GM12865 (cell line): Measurements from ENCODE around the gene SYTL3.

ENCODE experiments used
- DNase-seq: peaks from one replicate; pipeline ENCODE4 v3.0.0; 2010; ENCODE audit warnings: low read depth
- H3K4me3 ChIP-seq: 2 replicates; pipeline ENCODE4 v1.5.1; 2011; ENCODE audit warnings: mild to moderate bottlenecking, low read depth, low read length, control low read depth
- TF ChIP-seq, protein P1 (sequence below): IDR thresholded peaks from 2 replicates; pipeline ENCODE4 v1.5.1; 2011; ENCODE audit warnings: low read length, control low read depth, low read depth, inconsistent platforms; ENCODE audit not compliant: insufficient read depth; ENCODE audit errors: missing control alignments

SYTL3 gene

DNA sequence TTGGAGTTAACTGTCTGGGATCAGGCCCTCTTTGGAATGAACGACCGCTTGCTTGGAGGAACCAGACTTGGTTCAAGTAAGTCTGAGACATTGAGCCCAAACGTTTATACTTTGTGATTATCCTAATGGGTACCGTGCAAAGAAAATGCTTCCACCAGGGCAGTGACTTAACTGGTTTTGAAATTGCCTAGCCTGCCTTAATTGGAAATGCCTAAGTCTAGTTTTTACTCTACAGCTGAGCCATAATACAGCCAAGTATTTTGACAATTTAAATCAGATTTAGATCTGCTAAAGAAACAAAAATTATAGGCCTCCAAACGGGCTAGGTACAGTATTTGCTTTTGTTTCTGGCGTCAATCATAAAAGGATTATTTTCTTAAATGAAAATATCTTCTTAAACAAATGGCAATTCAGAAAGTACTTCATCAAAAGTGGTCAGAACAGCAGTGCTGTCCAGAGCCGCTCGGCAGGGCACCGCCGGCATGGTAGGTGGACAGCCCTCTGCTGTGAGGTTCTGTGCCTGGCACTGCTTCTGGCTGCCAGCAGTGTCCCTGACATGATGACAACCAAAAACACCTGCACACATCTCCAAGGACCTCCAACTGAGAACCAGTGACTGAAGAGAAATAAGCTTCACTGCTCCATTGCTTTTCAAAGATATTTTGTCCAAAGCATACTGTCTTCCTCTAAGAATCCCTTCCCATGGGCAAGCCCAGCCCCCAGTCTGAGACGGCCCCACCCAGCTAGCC lies 113.8 kb downstream of the SYTL3 start:
- no peak overlapping the region for H3K4me3 ChIP-seq
- DNase-seq: no peak
- TF ChIP-seq, protein P1, sequence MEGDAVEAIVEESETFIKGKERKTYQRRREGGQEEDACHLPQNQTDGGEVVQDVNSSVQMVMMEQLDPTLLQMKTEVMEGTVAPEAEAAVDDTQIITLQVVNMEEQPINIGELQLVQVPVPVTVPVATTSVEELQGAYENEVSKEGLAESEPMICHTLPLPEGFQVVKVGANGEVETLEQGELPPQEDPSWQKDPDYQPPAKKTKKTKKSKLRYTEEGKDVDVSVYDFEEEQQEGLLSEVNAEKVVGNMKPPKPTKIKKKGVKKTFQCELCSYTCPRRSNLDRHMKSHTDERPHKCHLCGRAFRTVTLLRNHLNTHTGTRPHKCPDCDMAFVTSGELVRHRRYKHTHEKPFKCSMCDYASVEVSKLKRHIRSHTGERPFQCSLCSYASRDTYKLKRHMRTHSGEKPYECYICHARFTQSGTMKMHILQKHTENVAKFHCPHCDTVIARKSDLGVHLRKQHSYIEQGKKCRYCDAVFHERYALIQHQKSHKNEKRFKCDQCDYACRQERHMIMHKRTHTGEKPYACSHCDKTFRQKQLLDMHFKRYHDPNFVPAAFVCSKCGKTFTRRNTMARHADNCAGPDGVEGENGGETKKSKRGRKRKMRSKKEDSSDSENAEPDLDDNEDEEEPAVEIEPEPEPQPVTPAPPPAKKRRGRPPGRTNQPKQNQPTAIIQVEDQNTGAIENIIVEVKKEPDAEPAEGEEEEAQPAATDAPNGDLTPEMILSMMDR: no peak

GRCh38 chr6:158764183-158764849 lies 114.5 kb downstream of the SYTL3 start:
- DNase-seq: no peak
- no peak overlapping the region for H3K4me3 ChIP-seq
- TF ChIP-seq, protein P1: no peak

- H3K4me3 ChIP-seq: no peak overlapping the region
- no peak for DNase-seq
- TF ChIP-seq, protein P1: no peak
Observed at GRCh38 chr6:158764926-158765325, 115.1 kb downstream of the SYTL3 start.

GRCh38 chr6:158765499-158766068 lies 115.7 kb downstream of the SYTL3 start:
- no peak overlapping the region for H3K4me3 ChIP-seq
- no peak for DNase-seq
- TF ChIP-seq, protein P1: no peak

- no peak overlapping the region for H3K4me3 ChIP-seq
- TF ChIP-seq, protein P1: no peak
Observed at GRCh38 chr6:158766621-158767455, 117.0 kb downstream of the SYTL3 start.

DNA sequence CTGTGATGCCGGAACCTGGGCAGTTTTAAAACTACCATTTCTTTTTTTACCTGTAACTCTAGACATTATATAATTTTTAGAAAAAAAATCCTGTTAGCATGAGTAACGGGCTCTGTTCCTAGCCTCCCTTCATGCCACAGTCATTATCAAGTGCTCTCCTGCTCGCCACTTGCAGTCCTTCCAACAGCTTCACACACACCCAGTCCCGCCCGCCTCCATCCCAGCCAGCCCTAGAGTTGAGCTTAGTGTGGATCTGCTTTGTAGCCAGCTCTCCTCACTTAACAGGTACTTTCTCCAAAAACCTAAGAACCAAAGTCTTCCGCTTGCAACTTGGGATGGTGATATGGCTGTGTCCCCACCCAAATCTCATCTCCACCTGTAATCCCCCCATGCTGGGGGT lies 117.9 kb downstream of the SYTL3 start:
- no peak overlapping the region for H3K4me3 ChIP-seq
- no peak for DNase-seq
- TF ChIP-seq, protein P1: no peak

More at GRCh38 chr6:158766621-158767455, 117.0 kb downstream of the SYTL3 start:
- no peak for DNase-seq
